C4-2B (cell line): ENCODE results near the gene TMEM260.
"Not testable (repeated sequence)": the region's sequence is repeated elsewhere in the genome, so short reads cannot be mapped to it uniquely, and the experiment has no call there.

Source experiments
- H3K27ac ChIP-seq: fragments of 450-650 bp; 2 replicates; pipeline ENCODE4 v1.5.1; 2017
- CTCF ChIP-seq: fragments of 450-650 bp; conservative IDR thresholded peaks from 2 replicates; pipeline ENCODE4 v1.5.1; 2017; ENCODE audit warnings: mild to moderate bottlenecking
- ZFX ChIP-seq: fragments of 450-650 bp; IDR thresholded peaks from 2 replicates; pipeline ENCODE4 v1.6.1; 2017

TMEM260 gene

GRCh38 chr14:56598519-56598918 is 18.9 kb downstream of the TMEM260 start:
- no peak overlapping the region for H3K27ac ChIP-seq
- TF ChIP-seq ZFX, result no peak
- no peak for TF ChIP-seq CTCF

GRCh38 chr14:56603648-56604047 is 24.1 kb downstream of the TMEM260 start:
- TF ChIP-seq CTCF, result no peak
- TF ChIP-seq ZFX, result no peak
- no peak overlapping the region for H3K27ac ChIP-seq

GRCh38 chr14:56608689-56609088 is 29.1 kb downstream of the TMEM260 start:
- TF ChIP-seq CTCF, result no peak
- peak overlapping the region; percentile 54; the same call in 1 of the 2 replicates for H3K27ac ChIP-seq

- not testable (repeated sequence) for H3K27ac ChIP-seq
Measured at GRCh38 chr14:56611663-56612062, 32.1 kb downstream of the TMEM260 start.

GRCh38 chr14:56617084-56617483 is 37.5 kb downstream of the TMEM260 start:
- TF ChIP-seq ZFX (no peak), CTCF (no peak)
- H3K27ac ChIP-seq, result no peak overlapping the region

- TF ChIP-seq CTCF, result no peak
- no peak for TF ChIP-seq ZFX
- peak overlapping the region; percentile 26; the same call in 1 of the 2 replicates for H3K27ac ChIP-seq
Measured at GRCh38 chr14:56630707-56631106, 51.1 kb downstream of the TMEM260 start.

- TF ChIP-seq CTCF, result no peak
- TF ChIP-seq ZFX, result no peak
Measured at GRCh38 chr14:56632195-56632594, 52.6 kb downstream of the TMEM260 start.

GRCh38 chr14:56633544-56633943 is 53.9 kb downstream of the TMEM260 start:
- TF ChIP-seq ZFX, result no peak
- TF ChIP-seq CTCF, result no peak
- no peak overlapping the region for H3K27ac ChIP-seq

More at GRCh38 chr14:56632195-56632594, 52.6 kb downstream of the TMEM260 start:
- no peak overlapping the region for H3K27ac ChIP-seq
